ENCODE results near the gene RCVRN.

The RCVRN gene

GRCh38 chr17:9895923-9896322, 9.1 kb downstream of the RCVRN start:
- no peak for DNase-seq

GRCh38 chr17:9894231-9894630, 10.8 kb downstream of the RCVRN start:
- no peak for DNase-seq

- no peak for DNase-seq
Measured at GRCh38 chr17:9893411-9894012, 11.6 kb downstream of the RCVRN start.

- no peak for DNase-seq
Measured at GRCh38 chr17:9890124-9890523, 14.9 kb downstream of the RCVRN start.

- no peak for DNase-seq
Measured at GRCh38 chr17:9887508-9887907, 17.6 kb downstream of the RCVRN start.

- no peak for DNase-seq
Measured at GRCh38 chr17:9886141-9886930, 18.7 kb downstream of the RCVRN start.

GRCh38 chr17:9883451-9883850, 21.6 kb downstream of the RCVRN start:
- no peak for DNase-seq

- DNase-seq, result peak; percentile 39
Measured at GRCh38 chr17:9880582-9880999, 24.5 kb downstream of the RCVRN start.

- DNase-seq, result no peak
Measured at GRCh38 chr17:9878786-9879525, 26.1 kb downstream of the RCVRN start.

- no peak for DNase-seq
Measured at GRCh38 chr17:9878356-9878755, 26.7 kb downstream of the RCVRN start.

GRCh38 chr17:9875441-9875840, 29.6 kb downstream of the RCVRN start:
- no peak for DNase-seq

- DNase-seq, result no peak
Measured at GRCh38 chr17:9874722-9875121, 30.3 kb downstream of the RCVRN start.

GRCh38 chr17:9872852-9873251, 32.2 kb downstream of the RCVRN start:
- no peak for DNase-seq

- no peak for DNase-seq
Measured at GRCh38 chr17:9868552-9868951, 36.5 kb downstream of the RCVRN start.

- DNase-seq, result no peak
Measured at GRCh38 chr17:9865586-9865985, 39.5 kb downstream of the RCVRN start.

GRCh38 chr17:9862949-9863348, 42.1 kb downstream of the RCVRN start:
- DNase-seq, result no peak

- DNase-seq, result no peak
Measured at GRCh38 chr17:9862220-9862619, 42.9 kb downstream of the RCVRN start.

- DNase-seq, result no peak
Measured at GRCh38 chr17:9860851-9861250, 44.2 kb downstream of the RCVRN start.

- no peak for DNase-seq
Measured at GRCh38 chr17:9859781-9860180, 45.3 kb downstream of the RCVRN start.

GRCh38 chr17:9855036-9855435, 50.0 kb downstream of the RCVRN start:
- DNase-seq, result no peak

GRCh38 chr17:9854255-9854654, 50.8 kb downstream of the RCVRN start:
- no peak for DNase-seq

- DNase-seq, result no peak
Measured at GRCh38 chr17:9850151-9850550, 54.9 kb downstream of the RCVRN start.
